HG03060 (cell line): ENCODE measurements around the gene LRTM2.
"Not testable (repeated sequence)": the region's sequence is repeated elsewhere in the genome, so short reads cannot be mapped to it uniquely, and the experiment has no call there.

Source experiments
- ATAC-seq: cut with Tn5 transposase; IDR thresholded peaks from one replicate; pipeline ENCODE4 v1.9.1; 2021; ENCODE audit warnings: low read depth, moderate number of reproducible peaks; ENCODE audit not compliant: unreplicated experiment

The LRTM2 gene

DNA sequence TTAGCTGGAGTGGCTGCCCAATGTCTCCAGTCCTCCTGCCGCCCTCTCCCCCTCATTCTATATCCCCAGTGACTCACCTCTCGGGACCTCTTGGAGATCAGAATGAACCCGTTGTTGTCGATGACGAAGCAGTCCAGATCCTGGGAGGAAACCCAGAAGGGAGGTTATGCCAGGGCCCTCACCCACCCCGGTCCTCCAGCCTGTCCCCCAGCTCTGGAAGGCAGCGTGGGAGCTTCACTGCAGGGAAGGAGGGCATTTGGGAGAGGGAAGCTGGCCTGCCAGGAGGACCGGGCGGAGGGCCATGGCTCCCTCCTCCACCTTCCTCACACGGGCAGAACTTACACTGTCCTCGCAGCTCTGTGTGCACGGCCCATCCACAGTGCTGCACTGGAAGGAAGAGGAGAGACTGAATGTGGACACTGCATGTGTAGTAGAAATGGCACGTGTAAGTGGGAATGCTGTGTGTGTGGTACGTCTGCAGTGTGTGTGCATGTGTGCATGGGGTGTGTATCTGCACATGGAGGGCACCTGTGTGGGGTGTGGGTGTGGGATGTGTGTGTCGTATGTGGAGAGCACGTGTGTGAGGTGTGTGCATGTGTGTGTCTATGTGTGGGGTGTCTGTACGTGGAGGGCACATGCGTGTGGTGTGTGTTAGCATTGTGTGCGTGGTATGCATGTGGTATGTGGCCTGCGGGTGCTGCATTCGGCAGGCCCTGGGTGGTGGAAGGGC lies 10.0 kb upstream of the LRTM2 start:
- ATAC-seq = no peak

DNA sequence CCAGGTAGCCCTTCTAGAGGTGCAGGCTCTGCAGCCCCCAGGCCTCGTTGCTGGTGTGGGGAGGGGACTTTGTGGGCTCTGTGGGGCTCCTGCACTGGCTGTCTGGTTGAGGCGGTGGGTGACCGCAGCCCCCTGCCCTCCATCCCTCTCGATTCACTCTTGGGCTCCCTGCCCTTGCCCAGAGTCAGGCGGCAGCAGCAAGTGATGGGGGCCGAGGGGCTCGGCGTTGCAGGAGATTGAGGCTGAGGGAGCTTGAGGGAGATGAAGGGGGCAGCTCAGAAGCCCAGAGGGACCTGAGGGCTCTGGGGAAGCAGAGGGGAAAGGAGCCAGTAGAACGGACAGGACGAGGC lies 9.5 kb upstream of the LRTM2 start:
- no peak for ATAC-seq

DNA sequence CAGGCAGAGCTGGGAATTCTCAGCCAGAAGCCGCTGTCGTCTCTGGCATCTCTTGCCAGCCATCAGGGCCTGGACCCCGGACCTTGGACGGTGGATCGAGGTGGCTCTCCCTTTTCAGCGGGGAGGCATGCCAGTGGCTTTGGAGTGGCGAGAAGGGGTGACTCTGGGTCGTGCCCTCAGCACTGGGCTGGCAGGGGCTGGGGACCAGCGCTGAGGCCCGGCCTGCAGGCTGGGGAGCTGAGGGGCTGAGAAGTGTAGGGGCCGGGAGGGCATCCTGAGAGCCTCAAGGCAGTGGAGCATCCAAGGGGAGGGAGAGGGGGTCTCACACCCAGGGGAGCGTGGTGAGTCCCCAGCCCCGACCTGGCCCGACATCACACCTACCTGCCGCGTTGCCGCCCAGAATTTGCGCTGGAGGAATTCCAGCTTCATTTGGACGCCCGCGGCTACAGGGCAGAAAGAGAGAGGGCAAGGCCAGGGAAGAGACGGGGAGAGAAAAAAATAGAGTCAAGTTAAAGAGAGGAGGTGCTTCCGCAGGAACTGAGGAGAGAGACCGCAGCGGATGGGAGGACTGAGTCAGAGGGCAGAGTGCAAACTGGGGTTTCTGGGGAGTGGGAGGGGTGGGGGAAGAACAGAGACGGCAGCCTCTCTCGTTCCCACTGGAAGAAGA lies 9.0 kb upstream of the LRTM2 start:
- no peak for ATAC-seq

DNA sequence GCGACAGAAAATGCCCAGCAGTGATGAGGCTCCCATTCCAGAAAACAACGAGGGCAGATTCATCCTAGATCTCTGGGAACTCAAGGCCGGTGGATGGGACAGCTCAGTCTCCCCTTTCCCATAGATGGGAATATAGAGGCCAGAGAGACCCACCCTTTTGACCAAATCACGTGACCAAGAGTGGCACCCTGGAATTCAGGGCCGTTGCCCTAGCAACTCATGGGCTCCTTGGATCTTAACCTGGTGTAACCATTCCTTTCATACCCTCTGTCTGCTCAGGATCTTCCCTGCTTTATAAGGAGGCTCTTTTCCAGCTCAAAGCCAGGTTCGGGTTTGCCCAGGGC lies 8.4 kb upstream of the LRTM2 start:
- ATAC-seq = no peak

DNA sequence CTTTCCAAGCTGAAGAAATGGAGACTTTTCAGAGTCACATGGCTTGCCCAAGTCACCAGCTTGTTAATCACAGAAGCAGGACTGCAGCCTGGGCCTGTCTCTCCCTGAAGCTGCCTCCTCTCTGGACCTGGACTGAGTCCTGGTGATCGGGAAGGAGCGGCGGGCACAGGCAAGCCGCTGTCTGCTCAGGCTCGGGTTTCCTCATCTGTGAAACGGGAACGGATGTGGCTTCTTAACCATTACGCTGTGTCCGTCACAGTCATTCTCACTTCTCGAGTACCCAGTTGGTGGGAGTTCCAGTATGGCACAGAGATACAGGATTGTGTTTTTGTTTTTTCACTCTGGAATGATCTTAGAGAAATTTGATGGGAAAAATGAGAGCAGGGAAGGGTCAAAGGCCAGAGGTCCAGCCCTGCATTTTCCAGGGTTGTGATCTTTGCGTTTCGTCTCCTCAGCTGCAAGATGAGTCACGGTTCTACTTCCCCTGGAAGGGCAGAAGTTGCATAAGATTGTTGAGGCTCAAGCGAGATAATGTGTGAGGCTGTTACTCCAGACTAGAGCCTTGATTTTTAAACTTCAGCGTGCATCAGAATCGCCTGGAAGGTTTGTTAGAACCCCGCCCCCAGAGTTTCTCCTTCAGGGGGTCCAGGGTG lies 7.6 kb upstream of the LRTM2 start:
- ATAC-seq = no peak

DNA sequence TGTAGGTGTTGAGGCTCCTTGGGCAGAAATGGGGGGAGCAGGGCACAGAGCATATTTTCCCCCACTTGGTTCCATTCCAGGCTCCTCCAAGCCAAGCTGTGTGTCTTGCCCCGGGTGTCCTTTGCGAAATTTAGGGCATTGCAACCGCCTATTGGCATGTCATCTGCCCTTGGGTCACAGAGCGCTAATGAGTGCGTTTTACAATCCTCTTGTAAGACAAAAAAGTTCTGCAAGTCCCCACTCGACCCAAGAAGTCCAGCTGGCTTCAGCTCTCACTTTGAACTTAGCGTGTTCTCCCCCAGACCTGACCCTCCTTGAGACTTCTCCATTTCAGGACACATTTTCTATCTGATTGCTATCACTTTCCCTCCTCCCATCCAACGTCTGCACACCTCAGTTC lies 6.1 kb upstream of the LRTM2 start:
- ATAC-seq = no peak

DNA sequence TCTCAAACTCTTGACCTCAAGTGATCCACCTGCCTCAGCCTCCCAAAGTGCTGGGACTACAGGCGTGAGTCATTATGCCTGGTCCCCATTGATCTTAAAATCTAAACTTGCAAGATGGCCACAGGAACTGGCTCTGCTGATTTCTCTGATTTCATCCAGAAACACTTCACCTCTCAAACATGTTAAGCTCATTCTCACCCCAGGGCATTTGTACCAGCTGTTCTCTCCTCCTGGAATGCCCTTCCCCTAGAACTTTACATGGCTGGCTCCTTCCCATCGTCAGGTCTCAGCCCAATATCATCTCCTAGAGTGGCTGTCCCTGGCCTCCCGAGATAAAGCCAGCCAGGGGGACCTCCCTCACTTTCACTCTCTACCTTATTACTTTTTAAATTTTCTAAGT lies 5.3 kb upstream of the LRTM2 start:
- ATAC-seq = no peak

DNA sequence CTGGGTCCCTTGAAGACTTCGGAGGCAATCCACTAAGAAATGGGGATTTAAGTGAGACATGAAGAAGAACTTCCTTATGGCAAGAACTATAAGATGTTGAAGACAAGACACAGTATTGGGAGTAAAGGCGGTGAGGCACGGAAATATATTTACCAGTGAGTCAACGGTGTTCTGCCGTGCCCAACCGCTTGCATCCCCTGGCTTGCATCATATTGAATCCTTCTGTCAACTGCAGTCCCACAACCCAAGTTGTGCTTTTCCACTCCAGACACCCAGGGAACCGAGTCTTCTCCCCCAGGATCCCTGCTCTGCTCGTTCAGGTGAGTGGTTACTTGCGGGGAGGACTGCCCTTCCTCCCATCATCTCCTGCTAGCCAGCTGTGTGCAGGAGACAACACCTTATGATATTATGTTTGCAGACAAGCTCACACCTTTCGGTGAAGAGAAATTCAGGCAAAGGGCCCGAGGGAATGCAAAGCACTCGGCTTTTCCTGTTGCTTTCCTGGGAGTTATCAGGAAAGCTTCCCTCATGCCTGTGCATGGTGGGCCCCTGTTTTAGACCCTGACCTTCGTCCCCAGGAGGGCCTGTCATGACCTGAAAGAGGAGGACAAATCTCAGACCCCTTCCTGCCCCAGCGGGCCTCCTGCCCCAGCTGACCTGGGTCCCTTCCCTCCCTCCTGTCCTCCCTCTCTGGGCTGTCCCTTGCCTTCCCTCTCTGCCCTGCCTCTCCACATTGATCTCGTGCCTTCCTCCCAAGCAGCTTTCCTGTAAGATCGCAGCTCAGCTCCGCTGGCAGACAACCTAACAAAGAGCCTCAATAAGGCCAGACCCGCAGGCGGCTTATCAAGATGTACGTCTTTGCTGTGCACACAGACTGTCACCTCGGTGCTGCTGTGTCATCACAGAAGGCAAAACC lies 4.3 kb upstream of the LRTM2 start:
- ATAC-seq = no peak

DNA sequence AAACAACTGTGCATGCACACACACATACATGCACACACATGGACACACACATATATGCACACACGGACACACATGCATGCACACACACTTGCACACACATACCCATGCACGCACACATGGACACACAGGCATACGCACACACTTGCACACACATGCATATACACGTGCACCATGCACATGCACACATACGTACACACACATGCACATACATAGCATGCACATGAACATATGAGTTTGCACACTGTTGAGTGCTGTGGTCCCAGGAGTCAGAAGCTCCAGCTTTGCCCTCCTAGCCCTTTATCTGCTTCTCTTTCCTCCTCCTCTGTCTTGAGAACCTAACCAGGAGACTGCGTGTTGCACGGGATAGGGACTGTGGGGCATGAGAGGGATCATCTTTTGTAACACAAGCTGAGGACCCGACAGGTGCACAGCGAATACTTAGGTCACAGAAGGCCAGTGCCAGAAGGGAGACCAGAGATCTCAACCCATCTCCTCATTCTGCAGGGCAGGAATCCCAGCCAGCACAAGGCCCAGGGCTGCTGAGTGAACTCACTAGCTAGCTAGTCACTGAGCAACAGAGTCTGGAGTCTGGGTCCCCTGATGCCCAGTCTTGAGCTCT lies 3.5 kb upstream of the LRTM2 start:
- ATAC-seq = no peak

DNA sequence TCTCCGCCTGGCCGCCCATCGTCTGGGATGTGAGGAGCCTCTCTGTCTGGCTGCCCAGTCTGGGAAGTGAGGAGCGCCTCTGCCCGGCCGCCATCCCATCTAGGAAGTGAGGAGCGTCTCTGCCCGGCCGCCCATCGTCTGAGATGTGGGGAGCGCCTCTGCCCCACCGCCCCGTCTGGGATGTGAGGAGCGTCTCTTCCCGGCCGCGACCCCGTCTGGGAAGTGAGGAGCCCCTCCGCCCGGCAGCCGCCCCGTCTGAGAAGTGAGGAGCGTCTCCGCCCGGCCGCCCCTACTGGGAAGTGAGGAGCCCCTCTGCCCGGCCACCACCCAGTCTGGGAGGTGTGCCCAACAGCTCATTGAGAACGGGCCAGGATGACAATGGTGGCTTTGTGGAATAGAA lies 2.4 kb upstream of the LRTM2 start:
- ATAC-seq = not testable (repeated sequence)

DNA sequence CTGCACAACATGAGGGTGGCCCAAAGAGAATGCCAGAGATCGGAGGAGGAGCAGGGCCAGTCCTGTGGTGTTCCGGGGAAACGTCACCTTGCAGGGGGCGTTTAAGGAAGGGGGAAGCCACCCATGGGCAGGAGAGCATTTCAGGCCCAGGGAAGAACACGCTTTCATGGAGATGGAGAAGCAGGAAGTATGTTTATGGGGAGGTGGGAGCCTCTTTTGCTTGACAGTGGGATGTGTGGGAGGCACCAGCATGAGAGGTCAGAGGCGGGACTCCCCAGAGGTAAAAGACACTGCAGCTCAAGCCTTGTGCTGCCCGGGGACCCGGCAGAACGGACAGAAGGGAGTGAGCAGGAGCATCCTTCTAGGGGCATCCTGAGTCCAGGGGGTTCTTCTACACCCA lies 1.3 kb upstream of the LRTM2 start:
- no peak for ATAC-seq

DNA sequence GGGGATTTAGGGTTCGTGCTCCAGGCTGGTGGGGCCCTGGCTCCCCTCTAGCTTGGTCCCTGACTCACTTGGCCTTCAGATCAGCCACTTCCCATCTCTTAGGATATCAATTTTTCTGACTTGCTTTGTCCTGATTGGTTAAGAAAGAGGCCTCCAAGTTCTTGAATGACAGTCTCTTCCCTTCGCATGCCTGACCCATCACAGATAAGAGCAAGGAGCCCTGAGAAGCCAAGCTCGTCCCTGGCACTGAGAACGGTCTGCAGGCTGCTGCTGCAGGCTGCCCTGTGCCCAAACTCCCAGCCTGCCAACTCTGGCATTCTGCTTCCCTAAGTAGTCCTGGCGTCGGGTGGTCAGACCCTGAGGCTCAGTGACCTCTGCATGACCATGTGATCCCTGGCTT lies 794 bp upstream of the LRTM2 start:
- no peak for ATAC-seq

DNA sequence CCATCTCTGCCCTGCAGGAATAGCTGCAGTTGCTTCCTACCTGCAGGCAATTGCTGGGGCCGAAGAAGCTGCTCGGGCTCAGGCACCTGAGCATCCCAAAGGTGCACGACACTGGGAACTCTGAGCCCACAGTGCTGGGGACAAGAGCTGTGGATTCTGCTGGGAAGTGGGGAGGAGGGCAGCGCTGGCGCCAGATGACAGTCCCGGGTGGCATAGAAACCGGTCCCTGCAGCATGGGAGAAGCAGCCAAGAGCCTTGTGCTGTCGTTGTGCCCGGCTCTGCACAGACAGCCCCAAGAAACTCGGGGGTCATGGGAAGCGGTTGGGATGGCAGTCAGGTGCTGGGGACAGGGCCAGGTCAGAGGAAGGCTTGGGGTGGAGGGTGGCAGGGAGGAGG lies 529 bp downstream of the LRTM2 start:
- ATAC-seq = no peak

DNA sequence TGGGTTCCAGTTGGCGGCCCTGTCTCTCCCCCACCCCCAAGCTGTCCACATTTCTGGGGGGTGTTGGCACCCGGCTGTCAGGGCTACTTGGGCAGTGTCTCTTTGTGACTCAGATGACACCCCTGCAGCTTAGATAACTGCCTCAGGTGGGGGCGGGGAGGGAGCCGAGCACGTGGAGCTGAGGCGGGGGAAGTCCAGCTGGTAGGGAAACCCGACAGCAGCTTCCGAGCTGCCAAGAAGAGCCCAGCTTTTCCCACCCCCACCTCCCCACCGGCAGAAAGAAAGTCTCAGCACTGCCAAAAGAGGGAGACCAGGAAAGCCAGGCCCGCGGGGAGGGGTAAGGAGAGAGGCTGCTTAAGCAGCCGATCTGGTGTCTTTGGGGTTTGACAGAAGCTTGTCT lies 1.4 kb downstream of the LRTM2 start:
- ATAC-seq = no peak

DNA sequence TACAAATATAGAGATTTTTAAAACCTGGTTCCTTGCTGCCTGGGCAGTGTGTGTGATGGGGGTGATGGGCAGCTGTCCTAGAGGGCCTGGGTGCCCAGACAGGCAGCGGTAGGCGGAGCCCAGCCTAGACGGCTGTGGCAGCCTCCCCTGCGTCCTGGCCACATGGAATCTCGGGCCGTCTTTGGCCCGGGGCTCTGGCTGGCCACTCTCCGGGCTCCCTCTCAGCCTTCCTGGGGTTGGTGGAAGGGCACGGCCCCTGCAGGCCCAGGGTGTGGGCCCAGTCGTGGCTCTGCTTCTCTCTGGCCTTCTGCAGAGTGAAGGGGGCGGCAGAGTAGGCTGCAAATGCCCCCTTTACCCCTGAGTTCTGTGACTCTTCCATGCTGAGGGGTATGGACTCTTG lies 2.3 kb downstream of the LRTM2 start:
- no peak for ATAC-seq

DNA sequence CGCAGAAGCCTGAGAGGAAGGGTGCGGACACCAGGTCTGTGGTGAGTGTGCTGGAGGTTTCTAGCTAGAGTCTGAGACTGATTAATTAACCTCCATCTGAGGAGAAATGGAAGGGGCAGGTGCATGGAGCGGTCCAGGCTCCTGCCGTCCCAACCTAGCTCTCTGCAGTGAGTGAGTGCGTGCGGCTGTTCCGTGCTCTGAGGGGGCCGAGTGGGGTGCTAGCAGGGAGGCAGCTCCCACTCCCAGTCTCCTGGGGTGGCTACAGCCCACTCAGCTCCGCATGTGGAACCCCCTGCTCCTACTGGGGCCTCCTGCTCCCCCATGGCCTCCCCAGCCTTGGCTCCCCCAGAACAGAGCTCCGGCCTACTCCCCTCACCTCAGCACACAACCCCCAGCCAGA lies 2.9 kb downstream of the LRTM2 start:
- no peak for ATAC-seq

DNA sequence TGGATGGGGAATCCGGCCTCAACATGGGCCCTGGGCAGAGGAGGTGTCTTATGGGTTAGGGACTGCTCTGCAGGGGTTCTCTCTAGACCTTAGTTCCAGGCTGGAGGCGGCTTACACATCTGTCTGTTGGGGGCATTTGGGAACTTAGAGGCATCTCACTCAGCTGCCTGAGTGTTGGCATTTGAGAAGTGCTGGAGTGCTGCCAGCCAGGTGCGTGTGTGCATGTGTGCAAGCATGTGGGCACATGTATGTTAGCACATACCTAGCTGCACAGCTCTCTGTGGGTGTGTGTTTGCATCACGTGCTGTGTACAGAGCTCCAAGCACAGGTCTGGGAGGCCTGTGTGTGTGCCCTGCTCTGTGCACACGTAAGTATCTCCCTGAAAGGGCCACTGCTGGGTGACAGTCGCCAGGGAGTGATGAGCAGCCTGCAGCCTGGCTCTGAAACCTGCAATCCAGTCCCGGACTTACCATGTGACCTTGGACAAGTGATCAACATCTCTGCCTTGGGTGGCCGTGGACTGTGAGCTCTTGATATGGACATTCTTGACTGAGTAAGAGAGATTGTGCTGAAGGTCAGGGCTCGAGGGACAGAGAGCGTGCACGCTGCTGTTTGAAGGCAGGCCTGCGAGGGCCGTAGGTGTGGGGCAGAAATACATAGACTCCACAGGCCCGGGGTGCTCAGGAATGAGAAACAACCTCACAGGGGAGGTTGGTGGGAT lies 5.2 kb downstream of the LRTM2 start:
- ATAC-seq = no peak

DNA sequence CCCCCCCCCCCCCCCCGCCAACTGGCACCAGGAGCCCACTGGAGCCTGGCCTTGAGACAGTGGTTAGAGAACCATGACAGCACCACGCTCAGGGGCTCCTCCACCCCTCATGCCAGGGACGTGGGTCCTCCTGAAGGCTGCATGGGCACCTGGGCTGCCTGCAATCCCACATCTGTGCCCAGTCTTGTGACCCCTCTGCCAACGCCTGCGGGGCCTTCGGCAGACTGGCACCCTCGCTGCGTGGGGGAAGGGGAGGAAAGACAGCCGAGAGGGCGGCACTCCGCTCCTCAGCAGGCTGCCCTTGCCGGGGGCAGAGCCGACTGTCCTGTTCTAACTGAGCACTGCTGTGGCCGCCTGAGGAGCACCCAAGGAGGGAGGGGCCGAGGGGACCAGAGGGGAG lies 6.0 kb downstream of the LRTM2 start:
- no peak for ATAC-seq

DNA sequence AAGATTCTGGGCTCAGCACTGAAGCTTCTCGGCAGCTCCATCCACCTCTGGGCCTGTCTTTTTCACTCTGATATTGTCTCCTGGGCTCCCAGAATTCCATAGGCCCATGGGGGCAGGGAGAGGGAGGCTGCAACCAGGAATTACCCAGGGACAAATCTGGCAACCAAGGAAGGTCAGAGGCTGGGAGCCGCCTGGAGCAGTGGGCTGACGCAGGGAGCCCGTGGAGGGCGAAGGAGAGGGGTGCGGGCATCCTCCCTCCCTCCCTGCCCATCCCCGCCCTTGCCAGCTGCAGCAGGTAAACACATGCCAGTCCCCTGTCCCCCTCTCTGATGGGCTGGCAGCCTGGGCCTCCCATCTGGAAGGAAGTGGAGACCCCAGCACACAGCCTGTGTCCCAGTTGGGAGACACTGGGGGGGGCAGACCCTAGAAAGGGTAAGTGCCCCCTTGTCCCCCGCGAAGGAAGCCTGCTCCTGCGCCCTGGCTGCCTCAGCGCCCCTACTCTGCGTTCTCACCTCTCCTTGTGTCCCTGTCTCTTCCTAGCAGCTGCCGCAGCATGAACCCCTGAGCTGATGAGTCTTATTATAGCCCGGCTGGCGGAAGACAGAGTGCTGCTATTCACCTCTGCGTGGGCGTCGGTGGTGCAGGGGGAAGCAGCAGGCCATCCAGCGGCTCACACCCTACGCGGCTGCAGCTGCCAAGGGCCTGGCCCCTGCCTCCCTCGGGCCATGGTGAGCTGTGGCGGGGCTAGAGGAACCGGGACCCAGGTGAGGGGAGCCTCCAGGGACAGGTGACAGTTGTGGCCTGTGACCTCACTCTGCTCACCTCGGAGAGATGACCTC lies 6.7 kb downstream of the LRTM2 start:
- ATAC-seq = no peak
